ENCODE data around the gene ELK1. TPM values are rescaled to one million over a fixed set of nuclear protein-coding genes. Genes with fewer than 3 reads are reported as not detected.

Gene ELK1
- total and polyA plus RNA-seq, 10 of the 15 experiments (the other 5 are each of a cell fraction or from before 2014, with no cell fraction given), result 4.1 to 55.5 (median 32.9) TPM

DNA sequence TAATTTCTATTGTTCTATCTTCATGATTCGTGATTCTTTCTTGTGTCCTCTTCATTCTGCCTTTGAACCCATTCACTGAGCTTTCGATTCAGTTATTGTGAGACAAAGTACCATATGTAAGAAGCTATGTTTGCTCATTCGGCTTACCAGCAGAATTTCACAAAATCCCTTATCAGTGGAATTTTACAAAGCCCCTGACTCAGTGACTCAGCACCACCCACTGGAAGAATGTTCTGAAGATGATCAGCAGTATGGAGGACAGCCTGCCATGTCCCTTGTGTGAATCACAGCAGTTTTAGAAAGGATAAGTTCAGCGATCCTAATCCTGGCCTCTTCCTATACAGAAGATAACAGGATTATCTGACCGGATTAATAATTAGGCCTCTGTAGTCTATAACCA lies 14.4 kb upstream of the ELK1 start:
- TF ChIP-seq JUNB (IDR thresholded peaks at IDR 0.05), result no peak
- H3K4me1 ChIP-seq (ENCODE audit: control insufficient read depth, insufficient read depth, low read length), result no peaks in the 10 kb centered on the region
- 65% methylated on average over 5 of the region's 5 CpGs for WGBS (ENCODE audit: insufficient coverage, insufficient replicate concordance, low lambda C conversion rate, missing lambda C conversion rate)
- SMC1A ChIA-PET (ENCODE audit: uncharacterized antibody, unreplicated experiment), result no interaction called here
- BruUV-seq (replicated peaks), result no TSS peak
- H4K20me1 ChIP-seq (ENCODE audit: control insufficient read depth, insufficient read depth), result no peaks in the 10 kb centered on the region
- H3K4me3 ChIP-seq, result no peak overlapping the region
- FAIRE-seq (no peak), ATAC-seq (no peak), DNase-seq (ENCODE audit: low read depth, low spot score) (no peak)
- no peaks in the 10 kb centered on the region for H3K27me3 ChIP-seq (replicated peaks in 1 of 2; ENCODE audit: control insufficient read depth in 2 of 2, insufficient read depth in 2 of 2, low read length in 1 of 2)
- no peaks in the 10 kb centered on the region for H3K79me2 ChIP-seq (ENCODE audit: control insufficient read depth, insufficient read depth, low read length)
- H3K9ac ChIP-seq (ENCODE audit: control insufficient read depth, insufficient read depth, low read length), result no peak overlapping the region
- RAD21 ChIA-PET (ENCODE audit: unreplicated experiment), result interaction anchor here (1.4 kb wide), 1 partner anchor 14 kb away, joined by 3 read pairs; the partner anchor contains the start of gene ELK1
- no peak overlapping the region for H3K4me2 ChIP-seq (ENCODE audit: control insufficient read depth, insufficient read depth)
- POLR2A ChIA-PET, result no interaction called here
- H2AFZ ChIP-seq (ENCODE audit: control insufficient read depth, low read depth, low read length), result no peak overlapping the region
- intact Hi-C loops (cut with micrococcal nuclease; ENCODE audit: unreplicated experiment), result no loop called here
- H3K9me3 ChIP-seq (replicated peaks; ENCODE audit: control insufficient read depth, insufficient read depth, low read length), result no peaks in the 10 kb centered on the region
- H3K36me3 ChIP-seq (ENCODE audit: control insufficient read depth in 2 of 2, insufficient read depth in 2 of 2, low read length in 1 of 2), result no peaks in the 10 kb centered on the region
- CTCF ChIA-PET, result no interaction called here
- in situ Hi-C loops (cut with MboI), result no loop called here
- no peak overlapping the region for H3K27ac ChIP-seq (ENCODE audit: control insufficient read depth, insufficient read depth)

DNA sequence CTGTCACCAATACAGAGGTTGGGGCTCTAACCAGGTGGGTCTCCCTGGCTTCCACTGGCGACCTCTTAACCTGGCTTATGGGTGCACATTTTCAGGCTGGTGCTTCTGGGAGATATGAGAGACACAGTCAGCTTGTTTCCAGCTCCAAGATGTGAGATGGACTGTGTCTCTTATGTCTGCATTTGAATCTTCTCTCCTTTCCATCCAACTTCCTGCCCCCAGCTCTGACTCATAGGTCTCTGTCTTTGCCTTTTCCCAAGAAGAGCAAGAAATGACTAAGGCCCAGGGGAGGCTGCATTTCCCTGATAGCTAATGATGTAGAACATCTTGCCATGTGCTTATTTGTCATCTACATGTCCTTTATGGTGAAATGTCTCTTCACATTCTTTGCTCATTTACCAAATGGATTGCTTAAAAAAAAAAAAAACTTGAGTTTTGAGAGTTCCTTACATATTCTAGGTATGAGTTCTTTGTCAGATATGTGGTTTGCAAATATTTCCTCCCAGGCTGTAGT lies 11.8 kb upstream of the ELK1 start:
- intact Hi-C loops (cut with micrococcal nuclease; ENCODE audit: unreplicated experiment) (no loop called here), in situ Hi-C loops (cut with MboI) (no loop called here)
- no TSS peak for BruUV-seq (replicated peaks)
- SMC1A ChIA-PET (ENCODE audit: uncharacterized antibody, unreplicated experiment), result no interaction called here
- RAD21 ChIA-PET (ENCODE audit: unreplicated experiment), result no interaction called here
- Histone ChIP-seq H3K9me3 (replicated peaks; ENCODE audit: control insufficient read depth, insufficient read depth, low read length) (no peaks in the 10 kb centered on the region), H3K9ac (ENCODE audit: control insufficient read depth, insufficient read depth, low read length) (no peak overlapping the region), H3K79me2 (ENCODE audit: control insufficient read depth, insufficient read depth, low read length) (peaks cover 11% of the 10 kb centered on the region), H4K20me1 (ENCODE audit: control insufficient read depth, insufficient read depth) (no peaks in the 10 kb centered on the region), H3K4me3 (no peak overlapping the region), H3K27me3 (replicated peaks in 1 of 2; ENCODE audit: control insufficient read depth in 2 of 2, insufficient read depth in 2 of 2, low read length in 1 of 2) (no peaks in the 10 kb centered on the region), H2AFZ (ENCODE audit: control insufficient read depth, low read depth, low read length) (no peak overlapping the region), H3K27ac (ENCODE audit: control insufficient read depth, insufficient read depth) (no peak overlapping the region), H3K36me3 (ENCODE audit: control insufficient read depth in 2 of 2, insufficient read depth in 2 of 2, low read length in 1 of 2) (no peaks in the 10 kb centered on the region), H3K4me1 (ENCODE audit: control insufficient read depth, insufficient read depth, low read length) (no peaks in the 10 kb centered on the region), H3K4me2 (ENCODE audit: control insufficient read depth, insufficient read depth) (no peak overlapping the region)
- FAIRE-seq (no peak), ATAC-seq (no peak), DNase-seq (ENCODE audit: low read depth, low spot score) (no peak)
- 53% methylated on average over 1 of the region's 1 CpG for WGBS (ENCODE audit: insufficient coverage, insufficient replicate concordance, low lambda C conversion rate, missing lambda C conversion rate)
- POLR2A ChIA-PET, result no interaction called here
- CTCF ChIA-PET, result no interaction called here
- TF ChIP-seq RB1 (IDR thresholded peaks at IDR 0.05; ENCODE audit: borderline replicate concordance) (no peak), SP1 (IDR thresholded peaks at IDR 0.05; ENCODE audit: low read depth, low read length) (no peak), IRF4 (IDR thresholded peaks at IDR 0.05; ENCODE audit: low read depth, low read length) (no peak), CREB1 (IDR thresholded peaks at IDR 0.05; ENCODE audit: low read depth) (no peak), SMARCA5 (IDR thresholded peaks at IDR 0.05) (no peak), CHD1 (IDR thresholded peaks at IDR 0.05; ENCODE audit: low read depth, low read length) (no peak), POLR2AphosphoS2 (IDR thresholded peaks at IDR 0.05; ENCODE audit: low read depth, low read length) (no peak), SMC3 (IDR thresholded peaks at IDR 0.05; ENCODE audit: borderline replicate concordance, low read length) (no peak), ZNF384 (IDR thresholded peaks at IDR 0.05; ENCODE audit: borderline replicate concordance, low read depth, low read length) (no peak), IRF3 (IDR thresholded peaks at IDR 0.05) (no peak), BHLHE40 (IDR thresholded peaks at IDR 0.05; ENCODE audit: borderline replicate concordance in 1 of 2, low read depth in 2 of 2, low read length in 1 of 2) (no peak), E2F4 (IDR thresholded peaks at IDR 0.05; ENCODE audit: low read depth, low read length) (no peak), BCLAF1 (IDR thresholded peaks at IDR 0.05) (no peak), NFYA (IDR thresholded peaks at IDR 0.05; ENCODE audit: borderline replicate concordance, low read depth, low read length) (no peak)
